ENCODE measurements around the gene GALM.
A peak's percentile ranks its signal among the peaks of the same experiment; 100 is the strongest.

Gene GALM

GRCh38 chr2:38776531-38776930 lies 110.6 kb downstream of the GALM start:
- FAIRE-seq (no peak), DNase-seq (ENCODE audit: insufficient read length, low spot score) (no peak)
- no peak for TF ChIP-seq CTCF (IDR thresholded peaks at IDR 0.05; ENCODE audit: insufficient read depth, missing control alignments)

GRCh38 chr2:38778687-38779082 lies 112.8 kb downstream of the GALM start:
- TF ChIP-seq CTCF (IDR thresholded peaks at IDR 0.05; ENCODE audit: insufficient read depth, missing control alignments), result no peak
- FAIRE-seq (peak; percentile 41), DNase-seq (ENCODE audit: insufficient read length, low spot score) (no peak)

GRCh38 chr2:38783586-38783985 lies 117.7 kb downstream of the GALM start:
- DNase-seq (ENCODE audit: insufficient read length, low spot score) (no peak), FAIRE-seq (no peak)
- no peak for TF ChIP-seq CTCF (IDR thresholded peaks at IDR 0.05; ENCODE audit: insufficient read depth, missing control alignments)

All from D721Med (cell line).